GM12891 (cell line): ENCODE data around the gene C11orf21.

Experiments
- POLR2A ChIP-seq: IDR thresholded peaks from 2 replicates; pipeline ENCODE4 v1.6.1; 2011; ENCODE audit warnings: low read depth, low read length, control low read depth
- TAF1 ChIP-seq: IDR thresholded peaks from 2 replicates; pipeline ENCODE4 v1.6.1; 2011; ENCODE audit warnings: low read depth, low read length, control low read depth

- TF ChIP-seq TAF1 (no peak), POLR2A (no peak)
Measured at GRCh38 chr11:2318707-2319106, 17.0 kb upstream of the C11orf21 start.
